Kidney epithelial cell (primary cell): ENCODE measurements around the gene ATP2A3. TPM values are rescaled to one million over a fixed set of nuclear protein-coding genes. Genes with fewer than 3 reads are reported as not detected.
A peak's percentile ranks its signal among the peaks of the same experiment; 100 is the strongest.

ENCODE experiments used
- DNase-seq: peaks from one replicate; pipeline ENCODE4 v3.0.0-alpha.2; 2010; ENCODE audit warnings: low read depth
- H3K27me3 ChIP-seq: 2 replicates; pipeline ENCODE4 v1.6.0; 2011; ENCODE audit warnings: low read length; ENCODE audit not compliant: control insufficient read depth, insufficient read depth
- H3K36me3 ChIP-seq: 2 replicates; pipeline ENCODE4 v1.5.1; 2011; ENCODE audit warnings: low read length; ENCODE audit not compliant: control insufficient read depth, insufficient read depth
- H3K4me3 ChIP-seq: 2 replicates; pipeline ENCODE4 v1.5.1; 2011; ENCODE audit warnings: low read depth, mild to moderate bottlenecking, control low read depth, low read length
- total RNA-seq: library from RNA; depleted of rRNA; stranded (reverse); fragments of >200 nt; gene quantifications from 2 replicates; pipeline ENCODE4 v1.2.3, GENCODE V29; 2015
- TF ChIP-seq, protein P1 (sequence below): IDR thresholded peaks from 2 replicates; pipeline ENCODE4 v1.5.1; 2011; ENCODE audit warnings: mild to moderate bottlenecking, moderate library complexity, low read length, control low read depth, inconsistent platforms; ENCODE audit not compliant: insufficient read depth, poor library complexity, severe bottlenecking

The ATP2A3 gene
- total RNA-seq, 1 donor from 2014 or later: 11.1 TPM

DNA sequence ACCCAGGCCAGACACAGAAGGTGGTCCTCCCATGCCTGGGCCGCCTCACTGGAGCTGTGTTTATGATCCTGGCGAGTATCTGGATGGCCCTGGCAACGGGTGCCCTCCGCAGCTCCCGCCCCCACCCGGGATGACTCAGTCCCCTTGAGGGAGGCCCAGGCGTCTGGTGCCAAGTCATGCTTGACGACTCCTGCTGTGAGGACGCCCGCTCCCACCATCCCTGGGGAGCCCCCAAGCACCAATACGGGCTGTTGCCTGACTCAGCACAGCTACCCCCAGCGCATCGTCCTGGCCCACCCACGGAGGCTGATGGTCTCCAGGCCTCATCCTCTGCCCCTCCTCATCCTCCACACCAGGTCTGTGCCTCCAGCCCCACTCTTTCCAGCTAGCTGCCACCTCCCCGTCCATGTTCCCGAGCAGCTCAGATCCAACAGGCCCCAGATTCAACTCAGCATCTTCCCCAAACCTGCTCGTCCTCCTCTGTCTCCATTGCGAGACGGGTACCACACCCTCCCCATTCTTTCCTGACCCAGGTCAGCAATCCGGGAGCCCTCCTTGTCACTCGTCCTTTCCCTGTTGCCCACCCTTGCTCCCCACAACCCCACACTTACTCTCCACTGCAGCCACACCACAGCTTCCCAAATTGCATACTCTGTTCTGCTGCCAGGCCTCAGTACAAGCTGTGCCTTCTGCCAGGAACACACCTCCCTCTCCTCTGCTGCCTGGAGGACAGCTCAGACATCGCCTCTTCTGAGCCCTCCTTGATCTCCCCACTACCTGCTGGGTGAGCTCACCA, 74.0 kb downstream of the ATP2A3 start:
- Histone ChIP-seq H3K27me3 (no peaks in the 10 kb centered on the region), H3K4me3 (no peak overlapping the region), H3K36me3 (no peaks in the 10 kb centered on the region)
- peak; percentile 85 for DNase-seq
- TF ChIP-seq, protein P1, sequence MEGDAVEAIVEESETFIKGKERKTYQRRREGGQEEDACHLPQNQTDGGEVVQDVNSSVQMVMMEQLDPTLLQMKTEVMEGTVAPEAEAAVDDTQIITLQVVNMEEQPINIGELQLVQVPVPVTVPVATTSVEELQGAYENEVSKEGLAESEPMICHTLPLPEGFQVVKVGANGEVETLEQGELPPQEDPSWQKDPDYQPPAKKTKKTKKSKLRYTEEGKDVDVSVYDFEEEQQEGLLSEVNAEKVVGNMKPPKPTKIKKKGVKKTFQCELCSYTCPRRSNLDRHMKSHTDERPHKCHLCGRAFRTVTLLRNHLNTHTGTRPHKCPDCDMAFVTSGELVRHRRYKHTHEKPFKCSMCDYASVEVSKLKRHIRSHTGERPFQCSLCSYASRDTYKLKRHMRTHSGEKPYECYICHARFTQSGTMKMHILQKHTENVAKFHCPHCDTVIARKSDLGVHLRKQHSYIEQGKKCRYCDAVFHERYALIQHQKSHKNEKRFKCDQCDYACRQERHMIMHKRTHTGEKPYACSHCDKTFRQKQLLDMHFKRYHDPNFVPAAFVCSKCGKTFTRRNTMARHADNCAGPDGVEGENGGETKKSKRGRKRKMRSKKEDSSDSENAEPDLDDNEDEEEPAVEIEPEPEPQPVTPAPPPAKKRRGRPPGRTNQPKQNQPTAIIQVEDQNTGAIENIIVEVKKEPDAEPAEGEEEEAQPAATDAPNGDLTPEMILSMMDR: no peak

DNA sequence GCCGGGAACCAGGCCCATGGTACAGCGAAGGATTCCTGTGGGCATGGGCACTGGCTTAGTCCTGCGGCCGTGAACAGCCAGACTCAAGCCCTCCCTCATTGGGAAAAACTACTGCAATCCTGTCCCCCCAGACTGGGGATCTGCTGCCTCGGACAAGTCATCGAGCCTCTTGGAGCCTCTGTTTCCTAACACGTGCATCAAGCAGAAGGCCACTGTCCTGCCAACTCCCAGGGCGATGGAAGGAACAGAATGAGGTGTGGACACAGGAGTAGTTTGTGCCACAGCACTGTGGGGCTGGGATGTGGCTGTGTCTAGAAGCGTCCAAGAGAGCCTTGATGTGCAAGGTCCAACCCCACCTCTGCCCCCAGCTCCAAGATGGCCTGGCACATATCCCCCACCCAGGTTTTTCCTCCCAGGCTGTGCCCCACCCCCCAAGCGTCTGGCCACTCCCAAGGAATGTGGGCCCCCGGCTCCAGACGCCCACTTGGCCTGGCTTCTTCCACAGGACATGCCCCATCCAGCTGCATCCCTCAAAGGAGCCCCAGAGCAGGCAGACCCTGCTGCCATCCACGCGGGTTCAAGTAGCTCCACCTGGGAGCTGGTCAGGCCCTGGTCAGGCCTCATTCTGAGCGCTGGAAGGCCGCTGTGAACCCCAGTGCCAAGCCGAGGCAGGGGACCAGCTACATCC, 74.8 kb downstream of the ATP2A3 start:
- DNase-seq: no peak
- H3K4me3 ChIP-seq: no peak overlapping the region
- H3K27me3 ChIP-seq: no peaks in the 10 kb centered on the region
- TF ChIP-seq, protein P1: no peak
- H3K36me3 ChIP-seq: no peaks in the 10 kb centered on the region

DNA sequence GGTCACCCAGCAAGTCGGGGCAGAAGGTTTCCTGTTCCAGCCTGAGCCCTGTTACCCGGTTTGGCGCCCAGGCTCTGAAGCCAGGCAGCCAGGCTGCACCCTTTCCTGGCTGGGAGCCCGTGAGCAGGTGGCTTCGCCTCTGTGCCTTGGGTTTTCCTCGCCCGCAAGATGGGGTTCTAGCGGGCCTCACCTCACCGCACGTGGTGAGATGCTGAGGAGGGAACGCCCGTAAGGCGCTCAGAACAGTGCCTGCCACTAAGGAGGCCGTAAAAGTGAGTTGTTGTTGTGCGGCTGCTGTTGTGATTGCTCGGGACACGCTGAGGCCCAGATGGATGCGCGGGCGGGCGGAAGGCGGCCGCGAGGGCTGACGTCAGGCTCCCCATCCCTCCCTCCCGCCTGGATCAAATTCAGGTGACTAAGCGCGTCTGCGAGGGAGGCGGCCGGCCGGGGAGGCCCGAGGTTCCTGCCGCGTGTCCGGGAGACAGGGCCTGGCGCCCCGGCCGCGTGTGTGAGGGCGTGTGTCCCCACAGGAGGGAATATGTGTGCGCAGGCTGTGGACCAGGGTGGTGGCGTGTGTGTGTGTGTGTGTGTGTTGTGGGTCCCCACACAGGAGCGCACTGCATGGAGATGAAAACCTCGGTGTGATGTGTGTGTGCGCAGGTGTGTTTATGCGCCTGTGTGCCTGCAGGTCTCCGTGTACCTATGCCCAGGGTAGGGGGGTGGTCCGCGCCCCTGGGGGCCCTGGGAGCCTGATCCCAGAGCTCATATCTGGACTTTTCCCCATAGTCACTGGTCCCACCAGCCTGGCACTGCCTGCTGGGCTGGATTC, 75.7 kb downstream of the ATP2A3 start:
- peak; percentile 71 for DNase-seq
- Histone ChIP-seq H3K36me3 (no peaks in the 10 kb centered on the region), H3K4me3 (no peak overlapping the region), H3K27me3 (no peaks in the 10 kb centered on the region)
- TF ChIP-seq, protein P1: no peak

DNA sequence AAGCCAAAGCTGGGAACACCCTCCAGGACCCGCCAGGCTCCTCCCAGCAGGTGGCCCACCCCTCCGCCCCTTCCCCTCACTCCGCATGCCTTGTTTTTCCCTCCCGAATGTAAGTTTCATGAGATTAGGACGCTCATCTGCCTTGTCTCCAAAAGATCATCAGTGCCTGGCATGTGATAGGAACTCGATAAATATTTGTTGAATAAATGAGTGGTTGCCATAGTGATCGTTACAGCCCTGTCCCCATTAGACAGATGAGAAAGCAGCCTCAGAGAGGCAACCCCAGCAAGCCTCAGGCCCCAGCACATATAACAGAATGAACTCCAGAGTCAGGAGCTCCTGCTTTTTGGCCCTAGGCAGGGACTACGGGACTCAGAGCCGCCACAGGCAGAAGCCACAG, 76.4 kb downstream of the ATP2A3 start:
- TF ChIP-seq, protein P1: no peak
- Histone ChIP-seq H3K36me3 (no peaks in the 10 kb centered on the region), H3K4me3 (no peak overlapping the region), H3K27me3 (no peaks in the 10 kb centered on the region)
- no peak for DNase-seq

DNA sequence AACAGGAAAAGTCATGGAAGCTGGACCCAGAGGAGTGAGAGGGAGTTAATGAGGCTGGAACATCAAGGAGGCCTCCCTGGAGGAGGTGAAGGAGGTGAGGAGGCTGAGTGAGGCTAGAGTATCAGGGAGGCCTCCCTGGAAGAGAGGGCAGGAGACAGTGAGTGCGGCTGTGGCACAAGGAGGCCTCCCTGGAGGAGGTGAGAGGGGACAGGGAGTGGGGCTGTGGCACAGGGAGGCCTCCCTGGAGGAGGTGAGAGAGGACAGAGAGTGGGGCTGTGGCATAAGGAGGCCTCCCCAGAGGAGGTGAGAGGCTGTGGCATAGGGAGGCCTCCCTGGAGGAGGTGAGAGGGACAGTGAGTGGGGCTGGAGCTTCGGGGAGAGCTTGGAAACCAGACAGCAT, 76.8 kb downstream of the ATP2A3 start:
- Histone ChIP-seq H3K36me3 (no peaks in the 10 kb centered on the region), H3K4me3 (no peak overlapping the region), H3K27me3 (no peaks in the 10 kb centered on the region)
- TF ChIP-seq, protein P1: no peak
- no peak for DNase-seq
